NCI-H1436 (cell line): ENCODE data around the gene C22orf23.
A peak's percentile ranks its signal among the peaks of the same experiment; 100 is the strongest.

Experiments
- DNase-seq: peaks from one replicate; lab custom pipeline; 2025; lab: John Stamatoyannopoulos, UW

C22orf23 gene

GRCh38 chr22:37925330-37925729, 28.1 kb downstream of the C22orf23 start:
- DNase-seq: no peak

DNA sequence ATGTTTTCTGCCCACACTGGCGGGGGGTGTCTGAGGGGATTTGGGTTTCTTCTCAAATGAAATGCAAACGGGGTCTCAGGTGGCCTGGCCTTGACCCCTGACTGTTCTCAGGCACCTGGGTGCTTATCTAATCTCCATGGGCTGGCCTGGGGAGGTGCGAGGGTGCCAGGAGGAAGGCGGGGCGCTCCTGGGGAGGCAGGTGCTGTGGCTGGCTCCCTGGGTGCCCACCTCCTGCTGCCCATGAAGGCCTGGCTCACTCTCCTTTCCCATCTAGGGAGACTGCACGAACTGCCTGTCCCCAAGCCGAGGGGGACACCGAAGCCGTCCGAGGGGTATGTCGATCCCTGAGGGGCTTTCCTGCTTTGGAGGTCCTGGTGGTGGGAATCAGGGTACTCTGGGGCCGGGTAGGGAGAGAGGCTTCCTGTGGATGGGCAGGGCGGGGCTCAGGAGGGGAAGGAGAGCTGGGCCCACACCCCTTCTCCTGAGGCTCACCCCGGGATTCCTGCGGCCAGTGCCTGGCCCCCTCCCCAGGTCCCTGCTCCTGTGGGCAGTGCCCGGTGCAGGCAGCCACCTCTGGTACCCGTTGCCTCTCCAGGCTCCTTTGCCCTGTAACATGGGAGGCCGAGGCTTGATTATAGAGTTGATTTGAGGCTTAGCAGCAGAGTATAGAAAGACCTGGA, 28.9 kb downstream of the C22orf23 start:
- DNase-seq: no peak

DNA sequence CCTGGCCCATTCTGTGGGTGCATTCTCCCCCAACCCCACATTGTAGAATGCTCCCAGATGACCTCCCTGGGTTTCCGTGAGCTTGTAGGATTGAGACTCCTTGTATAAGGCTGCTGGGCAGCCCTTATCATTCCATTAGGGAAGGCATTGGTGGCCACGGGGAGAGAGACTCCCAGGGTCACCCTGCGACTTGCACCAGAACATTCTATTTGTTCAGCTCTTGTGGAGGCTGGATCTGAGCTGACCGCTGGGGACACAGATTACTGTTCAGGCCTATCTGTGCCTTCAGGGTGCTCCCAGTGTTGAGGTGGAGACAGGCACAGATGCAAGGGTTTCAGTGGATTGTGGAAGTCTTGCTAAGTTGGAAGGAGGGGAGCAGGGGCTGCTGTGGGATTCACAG, 29.5 kb downstream of the C22orf23 start:
- no peak for DNase-seq

DNA sequence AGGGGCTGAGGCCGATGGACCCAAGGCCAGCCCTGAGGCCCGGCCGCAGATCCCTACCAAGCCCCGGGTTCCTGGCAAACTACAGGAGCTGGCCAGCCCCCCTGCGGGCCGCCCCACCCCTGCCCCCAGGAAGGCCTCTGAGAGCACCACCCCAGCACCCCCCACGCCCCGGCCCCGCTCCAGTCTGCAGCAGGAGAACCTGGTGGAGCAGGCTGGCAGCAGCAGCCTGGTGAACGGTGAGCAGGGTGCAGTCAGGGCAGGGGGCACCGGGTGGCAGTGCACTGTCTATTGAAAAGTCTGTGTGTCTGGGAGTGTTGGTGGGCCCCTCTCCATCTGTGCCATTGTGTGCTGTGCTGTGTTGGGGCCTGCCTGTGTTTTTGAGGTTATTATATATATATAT, 31.2 kb downstream of the C22orf23 start:
- DNase-seq: no peak

DNA sequence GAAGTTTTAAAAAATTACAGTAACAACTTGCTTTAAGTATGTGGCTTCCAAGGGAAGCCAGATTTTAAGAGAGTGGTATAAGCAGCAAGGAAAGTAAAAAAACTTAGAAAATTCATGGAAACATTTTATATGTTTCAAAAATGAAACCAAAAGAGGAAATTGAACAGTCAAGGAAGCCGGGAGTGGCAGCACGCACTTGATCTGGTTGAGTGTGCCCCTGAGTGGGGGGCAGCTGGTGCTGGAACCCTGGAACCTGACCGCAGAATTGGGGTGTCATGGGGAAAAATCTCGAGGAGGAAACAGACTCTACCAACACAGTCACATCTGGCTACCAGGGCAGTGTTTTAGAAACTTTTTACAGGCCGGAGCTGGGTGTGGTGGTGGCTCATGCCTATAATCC, 33.3 kb downstream of the C22orf23 start:
- no peak for DNase-seq

DNA sequence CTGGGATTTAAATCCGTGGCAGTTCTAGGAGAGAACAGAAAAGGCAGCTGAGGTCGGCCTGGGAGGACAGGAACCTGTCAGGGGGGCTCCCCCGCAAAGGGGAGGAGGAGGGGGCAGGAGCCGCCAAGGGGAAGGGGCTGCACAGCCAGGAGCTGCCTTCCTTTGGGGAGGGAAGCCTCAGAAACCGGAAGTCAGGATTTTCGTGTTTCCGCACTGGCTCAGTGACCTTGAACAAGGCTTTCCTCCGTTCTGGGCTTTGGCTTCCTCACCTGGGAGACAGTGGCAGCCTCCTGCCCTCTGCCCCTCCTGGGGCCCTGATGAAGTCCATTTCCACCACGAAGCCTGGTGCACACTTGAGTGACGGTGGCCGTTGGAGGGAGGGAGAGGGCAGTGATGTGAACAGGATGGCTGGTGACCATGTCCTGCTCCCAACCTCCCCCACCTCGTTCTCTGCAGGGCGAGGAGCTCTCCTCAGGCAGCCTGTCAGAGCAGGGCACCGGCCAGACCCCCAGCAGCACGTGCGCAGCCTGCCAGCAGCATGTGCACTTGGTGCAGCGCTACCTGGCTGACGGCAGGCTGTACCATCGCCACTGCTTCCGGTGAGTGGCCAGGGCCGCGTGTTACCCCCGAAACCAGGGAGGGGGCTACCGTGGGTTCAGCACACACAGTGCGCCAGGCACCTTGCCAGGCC, 34.7 kb downstream of the C22orf23 start:
- no peak for DNase-seq

DNA sequence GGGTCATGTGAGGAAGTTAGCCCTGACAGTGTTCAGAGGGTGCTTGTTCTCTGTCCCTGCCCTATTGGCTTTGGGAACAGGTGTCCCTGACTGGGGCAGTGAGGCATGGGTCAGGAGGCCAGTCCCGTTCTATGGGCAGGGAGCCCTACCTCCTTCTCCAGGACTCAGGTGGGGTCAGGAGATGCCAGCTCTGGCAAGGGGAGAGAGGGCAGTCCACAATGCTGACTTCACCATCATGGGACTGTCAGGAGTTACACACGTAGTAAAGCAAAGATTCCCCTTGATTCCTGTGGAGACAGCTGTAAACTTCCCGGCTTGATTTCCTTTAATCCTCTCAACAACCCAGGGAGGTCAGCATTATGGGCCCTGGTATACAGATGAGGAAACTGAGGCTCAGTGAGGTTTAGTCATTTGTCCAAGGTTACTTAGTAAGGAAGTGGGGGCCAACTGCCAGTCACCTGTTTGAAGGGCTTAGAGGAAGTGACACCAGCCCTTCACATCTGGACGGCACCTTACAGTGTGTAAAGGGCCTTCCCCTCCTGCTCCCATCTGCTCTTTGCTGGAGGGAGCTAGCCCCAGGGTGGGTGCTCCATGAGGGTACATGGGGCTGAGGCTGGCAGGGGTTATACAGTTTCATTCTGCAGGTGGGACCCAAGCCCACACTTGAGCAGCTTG, 35.4 kb downstream of the C22orf23 start:
- DNase-seq: no peak

DNA sequence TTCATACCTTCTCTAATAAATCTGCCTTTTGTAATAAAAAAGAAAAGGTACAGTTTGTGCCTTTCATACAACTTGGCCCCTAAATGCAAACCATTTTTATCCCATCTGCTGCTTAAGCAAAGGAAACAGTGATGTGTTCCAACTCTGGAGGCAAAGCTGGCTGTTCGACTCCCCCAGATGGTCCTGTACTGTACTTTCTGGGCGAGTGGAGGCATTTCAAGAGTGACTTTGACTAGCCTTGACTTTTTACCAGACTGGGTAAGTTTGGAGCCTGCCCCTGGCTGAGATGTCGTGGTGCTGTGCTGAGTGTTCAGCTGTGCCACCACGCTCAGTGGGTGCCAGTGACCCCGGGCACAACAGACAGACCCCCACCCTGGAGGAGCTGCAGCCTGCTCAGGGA, 37.1 kb downstream of the C22orf23 start:
- no peak for DNase-seq

DNA sequence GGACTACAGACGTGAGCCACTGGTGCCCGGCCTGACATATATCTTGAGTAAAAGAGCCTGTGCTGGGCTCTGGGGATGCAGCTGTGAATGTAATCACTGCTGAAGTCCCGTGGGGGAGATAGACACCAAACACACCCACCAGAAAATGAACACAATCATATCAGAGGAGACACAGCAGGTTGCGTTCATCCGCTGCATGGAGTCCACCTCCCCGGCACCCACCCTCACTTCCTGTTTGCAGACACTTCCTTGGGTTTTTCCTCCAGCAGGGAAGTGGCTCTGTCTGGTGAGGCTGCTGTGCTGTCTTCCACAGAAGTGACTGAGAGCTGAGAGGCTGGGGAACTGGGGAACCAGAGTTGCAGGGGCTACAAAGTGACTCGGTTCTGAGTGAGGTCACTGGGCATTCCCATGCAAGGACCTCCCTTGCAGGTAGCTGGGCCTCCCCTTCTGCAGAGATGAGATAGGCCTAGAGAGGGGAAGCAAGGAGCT, 40.1 kb downstream of the C22orf23 start:
- DNase-seq: no peak

DNA sequence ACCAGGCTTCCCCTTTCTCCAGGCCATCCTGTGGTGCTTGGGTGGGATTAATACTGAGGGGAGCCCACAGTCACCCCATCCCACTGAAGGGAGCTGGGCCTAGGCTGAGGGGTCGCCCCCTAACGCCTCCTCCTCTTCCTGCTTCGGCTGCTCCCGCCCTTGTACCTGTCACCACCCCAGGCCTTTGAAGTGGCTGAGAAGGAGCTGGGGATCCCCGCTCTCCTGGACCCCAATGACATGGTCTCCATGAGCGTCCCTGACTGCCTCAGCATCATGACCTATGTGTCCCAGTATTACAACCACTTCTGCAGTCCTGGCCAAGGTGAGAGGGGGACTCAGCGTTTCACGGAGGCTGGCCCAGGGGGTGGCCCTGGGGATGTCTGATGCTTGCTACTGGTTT, 41.2 kb downstream of the C22orf23 start:
- no peak for DNase-seq

- DNase-seq: no peak
These were observed 41.7 kb downstream of the C22orf23 start for GRCh38 chr22:37911697-37912096.

- no peak for DNase-seq
These were observed 42.3 kb downstream of the C22orf23 start for GRCh38 chr22:37910890-37911672.

- no peak for DNase-seq
These were observed 43.6 kb downstream of the C22orf23 start for GRCh38 chr22:37909766-37910165.

GRCh38 chr22:37907036-37907954, 46.1 kb downstream of the C22orf23 start:
- DNase-seq: no peak

DNA sequence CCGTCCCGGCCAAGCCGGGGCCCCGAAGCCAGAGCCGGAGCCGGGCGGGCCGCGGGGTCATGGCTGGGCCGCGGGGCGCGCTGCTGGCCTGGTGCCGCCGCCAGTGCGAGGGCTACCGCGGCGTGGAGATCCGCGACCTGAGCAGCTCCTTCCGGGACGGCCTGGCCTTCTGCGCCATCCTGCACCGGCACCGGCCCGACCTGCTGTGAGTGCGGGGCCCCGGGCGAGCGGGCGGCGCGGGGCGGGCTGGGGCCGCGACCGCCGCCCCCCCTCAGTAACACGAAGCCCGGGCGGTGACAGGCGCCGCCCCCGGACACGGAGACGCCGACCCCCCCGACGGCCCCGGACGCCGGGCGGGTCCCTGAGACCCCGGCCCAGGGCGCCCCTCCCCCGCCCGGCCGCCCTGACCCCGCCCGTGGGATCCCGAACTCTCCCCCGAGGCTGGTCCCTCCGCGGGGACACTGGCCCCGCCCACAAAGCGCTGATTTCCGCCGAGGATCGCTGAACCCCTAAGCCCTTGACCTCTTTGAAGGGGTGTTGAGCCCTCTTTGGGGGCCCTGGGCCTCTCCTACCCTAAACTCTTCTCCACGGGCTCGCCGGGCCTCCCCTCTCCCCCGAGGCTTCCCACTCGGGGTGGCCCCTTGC, 46.9 kb downstream of the C22orf23 start:
- DNase-seq: no peak

GRCh38 chr22:37905534-37906363, 47.7 kb downstream of the C22orf23 start, which contains the start of gene MICALL1:
Gene MICALL1 (plus strand): TSS chr22:37906297. CDS start chr22:37906423, 126 bp downstream.
- DNase-seq: peak; percentile 45

- peak; percentile 6 for DNase-seq
These were observed 48.5 kb downstream of the C22orf23 start for GRCh38 chr22:37904572-37905533.

DNA sequence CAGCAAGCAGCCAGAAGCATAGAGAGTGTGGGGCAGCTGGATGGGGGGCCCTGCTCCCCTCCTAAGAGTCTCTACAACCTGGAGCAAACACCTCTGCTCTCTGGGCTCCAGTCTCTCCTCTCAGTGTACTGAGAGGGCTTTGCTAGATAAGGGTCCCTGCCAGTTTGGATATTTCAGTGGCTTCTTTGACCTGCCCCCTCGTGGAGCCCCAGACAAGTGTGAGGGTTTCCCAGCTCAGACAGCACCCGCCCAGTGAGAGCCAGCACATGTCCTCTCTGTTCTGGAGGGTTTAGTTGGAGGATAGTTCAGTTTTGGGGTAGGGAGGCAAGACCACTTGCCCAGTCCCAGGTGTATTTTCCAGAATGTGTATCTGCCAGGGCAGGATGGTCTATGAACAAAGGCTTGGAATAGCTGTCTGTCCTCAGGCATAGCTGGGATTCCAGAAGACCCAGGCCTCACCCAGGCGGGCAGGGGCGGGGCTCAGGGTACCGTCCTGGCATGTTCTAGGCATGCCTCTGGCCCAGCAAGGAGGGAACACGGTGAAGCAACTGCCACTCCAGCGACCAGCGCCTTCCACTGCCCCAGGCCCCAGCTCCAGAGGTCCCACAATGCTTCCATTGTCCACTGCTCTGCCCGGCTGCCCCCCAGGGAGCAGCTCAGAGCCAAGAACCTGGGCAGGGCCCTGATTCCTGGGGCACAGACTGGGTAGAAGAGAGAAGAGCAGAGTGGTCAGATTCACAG, 54.8 kb downstream of the C22orf23 start:
- DNase-seq: no peak
